HCT116 (cell line): ENCODE measurements around the gene ITIH6. TPM values are rescaled to one million over a fixed set of nuclear protein-coding genes. Genes with fewer than 3 reads are reported as not detected.

ENCODE experiments used
- ATAC-seq: fragments of 200-7000 bp; cut with Tn5 transposase; 2 replicates; pipeline ENCODE4 v1.9.1; 2020; ENCODE audit warnings: mild to moderate bottlenecking, moderate library complexity
- BruUV-seq: library from RNA; stranded (reverse); fragments of 400-500 nt; replicated peaks from 2 replicates; lab custom pipeline; 2021; lab: Mats Ljungman, UMichigan
- CTCF ChIA-PET: fragments of 300-600 bp; sonication (Branson Sonifier 250); formaldehyde crosslinking; loops from one replicate; lab custom pipeline; 2021; ENCODE audit warnings: antibody characterized with exemption; lab: Charles Lee
- POLR2A ChIA-PET: fragments of 300-600, 350-600 bp; sonication (Branson Sonifier 250); formaldehyde crosslinking; loops from one replicate; lab custom pipeline; 2021; ENCODE audit warnings: antibody characterized with exemption; lab: Charles Lee
- RAD21 ChIA-PET, 2 experiments: fragments of 300-600 bp; sonication (Branson Sonifier 250); formaldehyde crosslinking; loops; one replicate each; lab custom pipeline; 2023; ENCODE audit warnings: low total read pairs in 2 of 2; ENCODE audit not compliant: uncharacterized antibody in 2 of 2, unreplicated experiment in 2 of 2, low non-redundant PET in 1 of 2; lab: Charles Lee
- DNase-seq: peaks from one replicate; pipeline ENCODE4 v3.0.0-alpha.2; 2010; ENCODE audit warnings: low read depth, low spot score
- H2AFZ ChIP-seq: fragments of 200-600 bp; shearing (Covaris generic), sonication (generic); 2 replicates; pipeline ENCODE4 v1.6.1; 2017; ENCODE audit warnings: low read depth, mixed run types, mixed read lengths, antibody characterized with exemption, low read length; ENCODE audit not compliant: poor library complexity, severe bottlenecking
- H3K27ac ChIP-seq: 2 replicates; pipeline ENCODE4 v1.5.1; 2012; ENCODE audit warnings: low read depth, low read length
- H3K27me3 ChIP-seq: fragments of 200-600 bp; sonication (generic); 2 replicates; pipeline ENCODE4 v1.6.1; 2016; ENCODE audit warnings: mixed run types, low read length, mixed read lengths; ENCODE audit not compliant: insufficient read depth
- H3K36me3 ChIP-seq, 2 experiments: fragments of 200-500 bp in 1 of 2; fragments of 200-600 bp in 1 of 2; sonication (Bioruptor generic) in 1 of 2; sonication (generic) in 1 of 2; 2 replicates each; pipeline versions ENCODE4 v1.5.1 to v1.6.1; 2014 to 2016; ENCODE audit warnings: low read length in 2 of 2, inconsistent platforms in 1 of 2, mixed read lengths in 1 of 2, mixed run types in 1 of 2; ENCODE audit not compliant: insufficient read depth in 2 of 2, control insufficient read depth in 1 of 2
- H3K4me1 ChIP-seq, 2 experiments: fragments of 200-600 bp in 1 of 2; sonication (generic) in 1 of 2; 2 replicates each; pipeline versions ENCODE4 v1.5.1 to v1.6.1; 2012 to 2017; ENCODE audit warnings: low read length in 2 of 2, inconsistent platforms in 1 of 2, mild to moderate bottlenecking in 1 of 2, mixed read lengths in 1 of 2, mixed run types in 1 of 2, moderate library complexity in 1 of 2; ENCODE audit not compliant: insufficient read depth in 2 of 2, control insufficient read depth in 1 of 2
- H3K4me2 ChIP-seq: fragments of 200-600 bp; sonication (generic); 2 replicates; pipeline ENCODE4 v1.6.1; 2017; ENCODE audit warnings: mixed run types, low read length, mixed read lengths
- H3K4me3 ChIP-seq, 2 experiments: fragments of 200-600 bp in 1 of 2; sonication (generic) in 1 of 2; replicated peaks in 1 of 2; 2 replicates each; pipeline ENCODE4 v1.5.1; 2011 to 2016; ENCODE audit warnings: low read length in 2 of 2, control low read depth in 1 of 2, low read depth in 1 of 2, mild to moderate bottlenecking in 1 of 2, mixed read lengths in 1 of 2, mixed run types in 1 of 2
- H3K79me2 ChIP-seq: fragments of 200-600 bp; sonication (generic); 2 replicates; pipeline ENCODE4 v1.6.1; 2017; ENCODE audit warnings: mild to moderate bottlenecking, mixed run types, low read length, moderate library complexity, mixed read lengths; ENCODE audit not compliant: insufficient read depth
- H3K9ac ChIP-seq: fragments of 200-600 bp; sonication (generic); 2 replicates; pipeline ENCODE4 v1.6.1; 2016; ENCODE audit warnings: low read length, mixed read lengths
- H3K9me2 ChIP-seq: fragments of 200-600 bp; sonication (generic), shearing (Covaris generic); 2 replicates; pipeline ENCODE4 v1.6.1; 2017; ENCODE audit warnings: mixed run types, mild to moderate bottlenecking, moderate library complexity; ENCODE audit not compliant: insufficient read depth
- H3K9me3 ChIP-seq, 2 experiments: fragments of 200-500 bp in 1 of 2; fragments of 200-600 bp in 1 of 2; sonication (Bioruptor generic) in 1 of 2; sonication (generic) in 1 of 2; 2 replicates each; pipeline ENCODE4 v1.6.1; 2014 to 2017; ENCODE audit warnings: low read length in 2 of 2, mixed read lengths in 2 of 2, inconsistent platforms in 1 of 2, low read depth in 1 of 2, mild to moderate bottlenecking in 1 of 2, mixed run types in 1 of 2, moderate library complexity in 1 of 2; ENCODE audit not compliant: control insufficient read depth in 1 of 2, insufficient read depth in 1 of 2
- H4K20me1 ChIP-seq: fragments of 200-600 bp; sonication (generic), shearing (Covaris generic); 2 replicates; pipeline ENCODE4 v1.6.1; 2017; ENCODE audit warnings: mixed run types, mild to moderate bottlenecking, moderate library complexity; ENCODE audit not compliant: insufficient read depth
- ATF3 ChIP-seq: IDR thresholded peaks from 2 replicates; pipeline ENCODE4 v1.6.1; 2012
- CBX3 ChIP-seq: IDR thresholded peaks from 2 replicates; pipeline ENCODE4 v1.6.1; 2012; ENCODE audit warnings: low read depth
- CEBPB ChIP-seq: IDR thresholded peaks from 2 replicates; pipeline ENCODE4 v1.6.1; 2012; ENCODE audit warnings: low read depth
- CTCF ChIP-seq, 3 experiments: fragments of 200-600 bp in 1 of 3; sonication (generic) in 1 of 3; IDR thresholded peaks in 2 of 3; conservative IDR thresholded peaks in 1 of 3; 2 replicates each; pipeline ENCODE4 v1.5.1; 2012 to 2017; ENCODE audit warnings: low read depth in 2 of 3, low read length in 2 of 3, antibody characterized with exemption in 1 of 3, borderline replicate concordance in 1 of 3, control low read depth in 1 of 3, mild to moderate bottlenecking in 1 of 3, mixed read lengths in 1 of 3, mixed run types in 1 of 3, moderate library complexity in 1 of 3; ENCODE audit not compliant: insufficient read depth in 1 of 3
- ELF1 ChIP-seq: IDR thresholded peaks from 2 replicates; pipeline ENCODE4 v1.6.1; 2012; ENCODE audit warnings: low read depth, borderline replicate concordance
- EZH2 ChIP-seq: fragments of 200-600 bp; sonication (generic); IDR thresholded peaks from 2 replicates; pipeline ENCODE4 v1.6.1; 2017; ENCODE audit warnings: antibody characterized with exemption, mixed run types
- FOSL1 ChIP-seq: IDR thresholded peaks from 2 replicates; pipeline ENCODE4 v1.6.1; 2012; ENCODE audit warnings: low read depth
- JUND ChIP-seq: IDR thresholded peaks from 2 replicates; pipeline ENCODE4 v1.6.1; 2012
- POLR2A ChIP-seq: IDR thresholded peaks from 2 replicates; pipeline ENCODE4 v1.7.0; 2011; ENCODE audit warnings: borderline replicate concordance; ENCODE audit not compliant: insufficient read depth, insufficient read length; ENCODE audit errors: extremely low read depth
- POLR2AphosphoS5 ChIP-seq: IDR thresholded peaks from 2 replicates; pipeline ENCODE4 v1.6.1; 2011; ENCODE audit warnings: mild to moderate bottlenecking, low read depth, low read length, moderate library complexity
- RAD21 ChIP-seq: IDR thresholded peaks from 2 replicates; pipeline ENCODE4 v1.6.1; 2012; ENCODE audit warnings: low read depth, mild to moderate bottlenecking
- SIN3A ChIP-seq: IDR thresholded peaks from 2 replicates; pipeline ENCODE4 v1.6.1; 2012; ENCODE audit warnings: low read depth
- SP1 ChIP-seq: IDR thresholded peaks from 2 replicates; pipeline ENCODE4 v1.6.1; 2012; ENCODE audit warnings: low read depth
- SRF ChIP-seq: IDR thresholded peaks from 2 replicates; pipeline ENCODE4 v1.6.1; 2012; ENCODE audit warnings: low read depth
- TCF7L2 ChIP-seq: IDR thresholded peaks from 2 replicates; pipeline ENCODE4 v1.7.0; 2011; ENCODE audit warnings: borderline replicate concordance, inconsistent platforms; ENCODE audit not compliant: insufficient read depth, insufficient read length; ENCODE audit errors: extremely low read depth
- ZNF274 ChIP-seq: fragments of 200-500 bp; sonication (Bioruptor generic); IDR thresholded peaks from 2 replicates; pipeline ENCODE4 v1.6.1; 2014; ENCODE audit warnings: mild to moderate bottlenecking, low read depth, low read length, inconsistent platforms
- intact Hi-C: fragments of 100-400 bp; cut with micrococcal nuclease; formaldehyde crosslinking; loops from 2 replicates; pipeline ENCODE4 v1.10.0; 2022
- total RNA-seq: library from RNA; stranded (reverse); gene quantifications from one replicate; pipeline ENCODE4 v1.2.1, GENCODE V29; 2021; ENCODE audit not compliant: unreplicated experiment
- TF ChIP-seq, protein P1 (sequence below): IDR thresholded peaks from 2 replicates; pipeline ENCODE4 v1.6.1; 2012; ENCODE audit warnings: low read depth
- TF ChIP-seq, protein P2 (sequence below): IDR thresholded peaks from 2 replicates; pipeline ENCODE4 v1.6.1; 2011; ENCODE audit warnings: mild to moderate bottlenecking, low read length, moderate library complexity; ENCODE audit not compliant: insufficient replicate concordance; ENCODE audit errors: extremely low read depth
- TF ChIP-seq, protein P3 (sequence below): IDR thresholded peaks from 2 replicates; pipeline ENCODE4 v1.6.1; 2012

ITIH6 gene
- total RNA-seq, 1 experiment from 2014 or later = not detected

DNA sequence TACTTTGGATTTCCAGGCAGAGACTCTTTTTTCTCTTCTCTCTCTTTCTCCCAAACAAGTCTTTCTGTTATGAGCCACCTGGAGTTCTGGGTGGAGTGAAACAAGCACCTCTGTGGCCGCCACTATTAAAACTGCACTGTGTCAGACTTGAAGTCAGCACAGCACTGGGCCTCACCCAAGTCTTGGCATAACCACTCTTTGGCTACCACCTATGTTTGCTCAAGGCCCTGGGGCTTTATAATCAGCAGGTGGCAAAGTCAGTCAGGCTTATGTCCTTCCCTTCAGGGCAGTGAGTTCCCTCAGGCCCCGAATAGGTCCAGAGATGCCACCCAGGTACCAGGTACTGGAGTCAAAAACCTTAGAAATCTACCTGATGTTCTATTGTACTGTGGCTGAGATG is 52.4 kb downstream of the ITIH6 start:
- CTCF ChIA-PET = no interaction called here
- no peaks in the 10 kb centered on the region for H3K36me3 ChIP-seq
- H3K4me2 ChIP-seq = no peak overlapping the region
- intact Hi-C loops = no loop called here
- no peaks in the 10 kb centered on the region for H4K20me1 ChIP-seq
- ATAC-seq (no peak), DNase-seq (no peak)
- no peak overlapping the region for H3K4me3 ChIP-seq
- no peak overlapping the region for H3K9ac ChIP-seq
- TF ChIP-seq, protein P1, sequence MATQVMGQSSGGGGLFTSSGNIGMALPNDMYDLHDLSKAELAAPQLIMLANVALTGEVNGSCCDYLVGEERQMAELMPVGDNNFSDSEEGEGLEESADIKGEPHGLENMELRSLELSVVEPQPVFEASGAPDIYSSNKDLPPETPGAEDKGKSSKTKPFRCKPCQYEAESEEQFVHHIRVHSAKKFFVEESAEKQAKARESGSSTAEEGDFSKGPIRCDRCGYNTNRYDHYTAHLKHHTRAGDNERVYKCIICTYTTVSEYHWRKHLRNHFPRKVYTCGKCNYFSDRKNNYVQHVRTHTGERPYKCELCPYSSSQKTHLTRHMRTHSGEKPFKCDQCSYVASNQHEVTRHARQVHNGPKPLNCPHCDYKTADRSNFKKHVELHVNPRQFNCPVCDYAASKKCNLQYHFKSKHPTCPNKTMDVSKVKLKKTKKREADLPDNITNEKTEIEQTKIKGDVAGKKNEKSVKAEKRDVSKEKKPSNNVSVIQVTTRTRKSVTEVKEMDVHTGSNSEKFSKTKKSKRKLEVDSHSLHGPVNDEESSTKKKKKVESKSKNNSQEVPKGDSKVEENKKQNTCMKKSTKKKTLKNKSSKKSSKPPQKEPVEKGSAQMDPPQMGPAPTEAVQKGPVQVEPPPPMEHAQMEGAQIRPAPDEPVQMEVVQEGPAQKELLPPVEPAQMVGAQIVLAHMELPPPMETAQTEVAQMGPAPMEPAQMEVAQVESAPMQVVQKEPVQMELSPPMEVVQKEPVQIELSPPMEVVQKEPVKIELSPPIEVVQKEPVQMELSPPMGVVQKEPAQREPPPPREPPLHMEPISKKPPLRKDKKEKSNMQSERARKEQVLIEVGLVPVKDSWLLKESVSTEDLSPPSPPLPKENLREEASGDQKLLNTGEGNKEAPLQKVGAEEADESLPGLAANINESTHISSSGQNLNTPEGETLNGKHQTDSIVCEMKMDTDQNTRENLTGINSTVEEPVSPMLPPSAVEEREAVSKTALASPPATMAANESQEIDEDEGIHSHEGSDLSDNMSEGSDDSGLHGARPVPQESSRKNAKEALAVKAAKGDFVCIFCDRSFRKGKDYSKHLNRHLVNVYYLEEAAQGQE = no peak
- TF ChIP-seq CEBPB = no peak
- no peak for TF ChIP-seq POLR2AphosphoS5
- TF ChIP-seq FOSL1 = no peak
- no peak for TF ChIP-seq ELF1
- TF ChIP-seq SRF = no peak
- TF ChIP-seq POLR2A = no peak
- no peak for TF ChIP-seq TCF7L2
- TF ChIP-seq, protein P2, sequence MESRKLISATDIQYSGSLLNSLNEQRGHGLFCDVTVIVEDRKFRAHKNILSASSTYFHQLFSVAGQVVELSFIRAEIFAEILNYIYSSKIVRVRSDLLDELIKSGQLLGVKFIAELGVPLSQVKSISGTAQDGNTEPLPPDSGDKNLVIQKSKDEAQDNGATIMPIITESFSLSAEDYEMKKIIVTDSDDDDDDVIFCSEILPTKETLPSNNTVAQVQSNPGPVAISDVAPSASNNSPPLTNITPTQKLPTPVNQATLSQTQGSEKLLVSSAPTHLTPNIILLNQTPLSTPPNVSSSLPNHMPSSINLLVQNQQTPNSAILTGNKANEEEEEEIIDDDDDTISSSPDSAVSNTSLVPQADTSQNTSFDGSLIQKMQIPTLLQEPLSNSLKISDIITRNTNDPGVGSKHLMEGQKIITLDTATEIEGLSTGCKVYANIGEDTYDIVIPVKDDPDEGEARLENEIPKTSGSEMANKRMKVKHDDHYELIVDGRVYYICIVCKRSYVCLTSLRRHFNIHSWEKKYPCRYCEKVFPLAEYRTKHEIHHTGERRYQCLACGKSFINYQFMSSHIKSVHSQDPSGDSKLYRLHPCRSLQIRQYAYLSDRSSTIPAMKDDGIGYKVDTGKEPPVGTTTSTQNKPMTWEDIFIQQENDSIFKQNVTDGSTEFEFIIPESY = no peak
- TF ChIP-seq RAD21 = no peak
- TF ChIP-seq CTCF (IDR thresholded peaks at IDR 0.05 in 2 of 3, conservative IDR thresholded peaks at IDR 0.05 in 1 of 3; ENCODE audit: borderline replicate concordance in 1 of 3, insufficient read depth in 1 of 3, low read depth in 2 of 3, low read length in 2 of 3) = no peak
- TF ChIP-seq EZH2 = no peak
- TF ChIP-seq, protein P3, sequence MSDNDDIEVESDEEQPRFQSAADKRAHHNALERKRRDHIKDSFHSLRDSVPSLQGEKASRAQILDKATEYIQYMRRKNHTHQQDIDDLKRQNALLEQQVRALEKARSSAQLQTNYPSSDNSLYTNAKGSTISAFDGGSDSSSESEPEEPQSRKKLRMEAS = no peak
- no peak for TF ChIP-seq ATF3
- no peak for TF ChIP-seq JUND
- no peak for TF ChIP-seq ZNF274
- no peak for TF ChIP-seq CBX3
- TF ChIP-seq SIN3A = no peak
- no peak for TF ChIP-seq SP1
- no peak overlapping the region for H3K27ac ChIP-seq
- POLR2A ChIA-PET = no interaction called here
- H3K9me2 ChIP-seq = no peaks in the 10 kb centered on the region
- no TSS peak for BruUV-seq
- RAD21 ChIA-PET = no interaction called here
- H2AFZ ChIP-seq = no peak overlapping the region
- H3K9me3 ChIP-seq = no peaks in the 10 kb centered on the region
- no peaks in the 10 kb centered on the region for H3K79me2 ChIP-seq
- H3K27me3 ChIP-seq = no peaks in the 10 kb centered on the region
- H3K4me1 ChIP-seq = no peaks in the 10 kb centered on the region
